Sigmoid colon (tissue), 7 donors: ENCODE results near the gene FBXL13. TPM values are rescaled to one million over a fixed set of nuclear protein-coding genes. Genes with fewer than 3 reads are reported as not detected.
"Not testable (repeated sequence)": the region's sequence is repeated elsewhere in the genome, so short reads cannot be mapped to it uniquely, and the experiment has no call there.

Experiments used
- DNase-seq: peaks from one replicate; pipeline ENCODE4 v3.0.0-alpha.2; 2019
- H3K27ac ChIP-seq, 4 donors: fragments of 200-600 bp; sonication (generic); one replicate each; pipeline ENCODE4 v1.5.1; 2016 to 2019; ENCODE audit warnings: mild to moderate bottlenecking in 1 of 4
- H3K27me3 ChIP-seq, 3 donors: fragments of 200-600 bp; sonication (generic); one replicate each; pipeline ENCODE4 v1.5.1; 2019; ENCODE audit warnings: mild to moderate bottlenecking in 1 of 3
- H3K36me3 ChIP-seq, 4 donors: fragments of 200-600 bp; sonication (generic); one replicate each; pipeline ENCODE4 v1.5.1; 2016 to 2019
- H3K4me1 ChIP-seq, 4 donors: fragments of 200-600 bp; sonication (generic); one replicate each; pipeline ENCODE4 v1.5.1; 2017 to 2019
- H3K4me3 ChIP-seq, 4 donors: fragments of 200-600 bp; sonication (generic); one replicate each; pipeline ENCODE4 v1.5.1; 2017 to 2019; ENCODE audit warnings: mild to moderate bottlenecking in 2 of 4, moderate library complexity in 1 of 4
- H3K9me3 ChIP-seq, 4 donors: fragments of 200-600 bp in 3 of 4; sonication (generic) in 3 of 4; one replicate each; pipeline versions ENCODE4 v1.5.1 to v1.6.1; 2013 to 2019
- EP300 ChIP-seq, 4 donors: sonication (generic); formaldehyde crosslinking; IDR thresholded peaks; one replicate each; pipeline ENCODE4 v1.6.1; 2017; ENCODE audit warnings: antibody characterized with exemption in 4 of 4
- POLR2A ChIP-seq, 2 donors: fragments of 450-650 bp; IDR thresholded peaks; one replicate each; pipeline ENCODE4 v1.6.1; 2016; ENCODE audit warnings: antibody characterized with exemption in 2 of 2, mild to moderate bottlenecking in 2 of 2, moderate library complexity in 2 of 2
- POLR2AphosphoS5 ChIP-seq, 4 donors: sonication (generic); formaldehyde crosslinking; IDR thresholded peaks; one replicate each; pipeline ENCODE4 v1.6.1; 2017; ENCODE audit warnings: antibody characterized with exemption in 4 of 4
- WGBS, 2 donors: extraction: QIAGEN DNeasy Blood & Tissue Kit; methylation state at CpG; one replicate each; pipeline ENCODE4 v1.1.7; 2013; 5-methylcytosine and 5-hydroxymethylcytosine counted together
- intact Hi-C: fragments of 100-400 bp; cut with DNase I; formaldehyde crosslinking; loops from one replicate; pipeline ENCODE4 v1.15.1; 2023
- polyA plus RNA-seq, 3 donors: library from polyadenylated mRNA; stranded (reverse); fragments of 200-250 nt; gene quantifications; one replicate each; pipeline ENCODE4 v1.2.3, GENCODE V29; 2013
- total RNA-seq, 4 donors: library from RNA; depleted of rRNA; stranded (reverse); fragments of >200 nt; gene quantifications; one replicate each; pipeline ENCODE4 v1.1.0, GENCODE V29; 2016
- TF ChIP-seq, protein P1 (sequence below), 4 experiments: fragments of 450-650 bp in 3 of 4; fragments of 200-600 bp in 1 of 4; IDR thresholded peaks; one replicate each; pipeline ENCODE4 v1.5.1; 2016 to 2019; ENCODE audit warnings: antibody characterized with exemption in 4 of 4, mild to moderate bottlenecking in 3 of 4, moderate library complexity in 2 of 4
- donor health status: healthy with polysubstance abuse.
- donor health status: Bipolar disorder and iron deficiency.
- donor health status: healthy.

The FBXL13 gene
- total and polyA plus RNA-seq, 7 donors, result 0.38 to 3.3 (median 2.5) TPM; not detected in 2

DNA sequence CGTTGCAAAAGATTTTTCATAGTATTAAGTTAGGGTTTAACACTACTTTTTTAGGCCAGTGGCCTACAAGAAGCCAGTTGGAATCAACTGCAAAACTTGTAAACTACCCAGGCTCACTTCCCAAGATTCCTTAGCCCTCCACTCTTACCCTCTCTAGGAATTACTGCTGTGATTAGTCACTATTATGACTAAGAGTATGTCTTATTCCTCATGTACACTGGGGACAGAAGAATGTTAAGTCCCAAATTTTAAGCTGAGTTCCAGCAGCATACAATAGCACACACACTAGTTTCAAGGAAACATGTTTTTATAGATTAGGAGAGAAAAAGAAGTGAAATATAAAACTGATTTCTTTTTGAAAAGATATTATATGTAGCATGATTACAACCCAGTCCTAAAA is 42.8 kb downstream of the FBXL13 start:
- no peak for TF ChIP-seq POLR2AphosphoS5 (IDR thresholded peaks at IDR 0.05)
- no peaks in the 10 kb centered on the region for H3K4me1 ChIP-seq
- H3K9me3 ChIP-seq, result no peaks in the 10 kb centered on the region
- 59 to 69% methylated on average over 1 of the region's 1 CpG for WGBS, 2 donors
- intact Hi-C loops, result no loop called here
- no peaks in the 10 kb centered on the region for H3K36me3 ChIP-seq
- no peaks in the 10 kb centered on the region for H3K27me3 ChIP-seq
- no peak overlapping the region for H3K4me3 ChIP-seq
- H3K27ac ChIP-seq, result no peak overlapping the region
- DNase-seq, result no peak

DNA sequence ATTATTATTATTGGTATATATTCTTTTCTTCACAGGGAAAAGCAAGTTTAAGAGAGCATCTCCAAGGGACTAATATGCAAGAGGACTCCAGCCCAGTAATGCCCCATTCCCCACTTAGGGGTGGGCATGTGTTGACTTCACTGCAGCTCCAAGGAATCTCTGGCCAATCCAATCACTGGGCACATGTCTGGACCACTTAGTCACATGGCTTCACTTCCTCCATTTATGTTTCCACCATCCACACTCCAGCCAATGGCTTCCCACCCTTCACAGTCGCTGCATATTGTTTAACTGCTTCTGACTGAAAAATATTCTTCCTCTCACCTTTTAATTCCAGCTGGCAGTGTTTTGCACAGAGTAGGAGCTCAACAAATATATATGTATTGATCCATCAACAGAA is 43.6 kb downstream of the FBXL13 start:
- Histone ChIP-seq H3K9me3 (no peaks in the 10 kb centered on the region), H3K4me3 (no peak overlapping the region), H3K4me1 (no peaks in the 10 kb centered on the region), H3K27ac (no peak overlapping the region), H3K27me3 (no peaks in the 10 kb centered on the region), H3K36me3 (no peaks in the 10 kb centered on the region)
- TF ChIP-seq EP300 (IDR thresholded peaks at IDR 0.05), result no peak
- TF ChIP-seq, protein P1, sequence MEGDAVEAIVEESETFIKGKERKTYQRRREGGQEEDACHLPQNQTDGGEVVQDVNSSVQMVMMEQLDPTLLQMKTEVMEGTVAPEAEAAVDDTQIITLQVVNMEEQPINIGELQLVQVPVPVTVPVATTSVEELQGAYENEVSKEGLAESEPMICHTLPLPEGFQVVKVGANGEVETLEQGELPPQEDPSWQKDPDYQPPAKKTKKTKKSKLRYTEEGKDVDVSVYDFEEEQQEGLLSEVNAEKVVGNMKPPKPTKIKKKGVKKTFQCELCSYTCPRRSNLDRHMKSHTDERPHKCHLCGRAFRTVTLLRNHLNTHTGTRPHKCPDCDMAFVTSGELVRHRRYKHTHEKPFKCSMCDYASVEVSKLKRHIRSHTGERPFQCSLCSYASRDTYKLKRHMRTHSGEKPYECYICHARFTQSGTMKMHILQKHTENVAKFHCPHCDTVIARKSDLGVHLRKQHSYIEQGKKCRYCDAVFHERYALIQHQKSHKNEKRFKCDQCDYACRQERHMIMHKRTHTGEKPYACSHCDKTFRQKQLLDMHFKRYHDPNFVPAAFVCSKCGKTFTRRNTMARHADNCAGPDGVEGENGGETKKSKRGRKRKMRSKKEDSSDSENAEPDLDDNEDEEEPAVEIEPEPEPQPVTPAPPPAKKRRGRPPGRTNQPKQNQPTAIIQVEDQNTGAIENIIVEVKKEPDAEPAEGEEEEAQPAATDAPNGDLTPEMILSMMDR (IDR thresholded peaks at IDR 0.05), result no peak
- no peak for TF ChIP-seq POLR2A (IDR thresholded peaks at IDR 0.05)
- TF ChIP-seq POLR2AphosphoS5 (IDR thresholded peaks at IDR 0.05), result no peak
- 92 to 93% methylated on average over 1 of the region's 1 CpG for WGBS, 2 donors
- DNase-seq, result no peak
- intact Hi-C loops, result no loop called here

DNA sequence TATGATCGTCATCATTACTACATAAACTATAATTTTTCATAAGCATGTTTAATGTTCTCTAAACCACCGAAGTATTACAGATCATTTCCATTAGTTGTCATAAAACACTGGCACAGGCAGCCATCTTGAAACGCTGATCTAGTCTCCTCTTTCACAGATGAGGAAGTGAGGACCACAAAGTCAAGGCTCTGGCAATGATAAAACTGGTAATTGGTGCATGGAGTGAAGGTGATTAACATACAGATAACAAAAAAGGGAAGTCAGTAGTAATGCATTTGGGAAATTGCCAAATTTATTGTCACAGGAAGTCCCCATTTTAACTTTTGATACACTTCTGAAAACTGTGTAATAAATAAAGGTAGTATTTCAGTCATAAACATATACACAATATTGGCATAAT is 49.3 kb downstream of the FBXL13 start:
- no peak for DNase-seq
- Histone ChIP-seq H3K36me3 (no peaks in the 10 kb centered on the region), H3K27me3 (no peaks in the 10 kb centered on the region), H3K9me3 (no peaks in the 10 kb centered on the region), H3K4me1 (no peaks in the 10 kb centered on the region), H3K27ac (no peak overlapping the region), H3K4me3 (no peak overlapping the region)
- 54 to 76% methylated on average over 3 of the region's 3 CpGs for WGBS, 2 donors
- intact Hi-C loops, result no loop called here
- TF ChIP-seq, protein P1 (IDR thresholded peaks at IDR 0.05), result no peak
- TF ChIP-seq POLR2AphosphoS5 (IDR thresholded peaks at IDR 0.05), result no peak
- TF ChIP-seq POLR2A (IDR thresholded peaks at IDR 0.05), result no peak

DNA sequence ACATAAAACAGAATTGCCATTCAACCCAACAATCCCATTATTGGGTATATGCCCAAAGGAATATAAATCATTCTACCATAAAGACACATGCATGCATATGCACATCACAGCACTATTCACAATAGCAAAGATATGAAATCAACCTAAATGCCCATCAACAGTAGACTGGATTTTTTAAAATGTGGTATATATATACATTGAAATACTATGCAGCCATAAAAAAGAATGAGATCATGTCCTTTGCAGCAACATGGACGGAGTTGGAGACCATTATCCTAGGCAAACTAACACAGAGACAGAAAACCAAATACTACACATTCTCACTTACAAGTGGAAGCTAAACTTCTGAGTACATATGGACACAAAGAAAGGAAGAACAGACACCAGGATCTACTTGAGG is 51.0 kb downstream of the FBXL13 start:
- H3K9me3 ChIP-seq, H3K4me3 ChIP-seq, H3K4me1 ChIP-seq, intact Hi-C loops, DNase-seq, H3K27me3 ChIP-seq, H3K36me3 ChIP-seq, H3K27ac ChIP-seq: not testable (repeated sequence)
- WGBS, 2 donors, result 87 to 95% methylated on average over 1 of the region's 1 CpG

DNA sequence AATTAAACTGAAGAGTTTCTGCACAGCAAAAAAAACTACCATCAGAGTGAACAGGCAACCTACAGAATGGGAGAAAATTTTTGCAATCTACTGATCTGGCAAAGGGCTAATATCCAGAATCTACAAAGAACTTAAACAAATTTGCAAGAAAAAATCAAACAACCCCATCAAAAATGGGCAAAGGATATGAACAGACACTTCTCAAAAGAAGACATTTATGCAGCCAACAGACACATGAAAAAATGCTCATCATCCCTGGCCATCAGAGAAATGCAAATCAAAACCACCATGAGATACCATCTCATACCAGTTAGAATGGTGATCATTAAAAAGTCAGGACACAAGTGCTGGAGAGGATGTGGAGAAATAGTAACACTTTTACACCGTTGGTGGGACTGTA is 53.1 kb downstream of the FBXL13 start:
- H3K36me3 ChIP-seq, H3K4me3 ChIP-seq, H3K27me3 ChIP-seq, DNase-seq, H3K9me3 ChIP-seq, H3K27ac ChIP-seq, intact Hi-C loops, H3K4me1 ChIP-seq: not testable (repeated sequence)
- 95 to 98% methylated on average over 1 of the region's 1 CpG for WGBS, 2 donors

DNA sequence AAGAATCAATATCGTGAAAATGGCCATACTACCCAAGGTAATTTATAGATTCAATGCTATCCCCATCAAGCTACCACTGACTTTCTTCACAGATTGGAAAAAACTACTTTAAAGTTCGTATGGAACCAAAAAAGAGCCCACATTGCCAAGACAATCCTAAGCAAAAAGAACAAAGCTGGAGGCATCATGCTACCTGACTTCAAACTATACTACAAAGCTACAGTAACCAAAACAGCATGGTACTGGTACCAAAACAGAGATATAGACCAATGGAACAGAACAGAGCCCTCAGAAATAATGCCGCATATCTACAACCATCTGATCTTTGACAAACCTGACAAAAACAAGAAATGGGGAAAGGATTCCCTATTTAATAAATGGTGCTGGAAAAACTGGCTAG is 53.7 kb downstream of the FBXL13 start:
- H3K36me3 ChIP-seq, intact Hi-C loops, H3K9me3 ChIP-seq, H3K4me1 ChIP-seq, H3K27ac ChIP-seq, H3K4me3 ChIP-seq, H3K27me3 ChIP-seq, DNase-seq: not testable (repeated sequence)
- 89 to 90% methylated on average over 2 of the region's 3 CpGs for WGBS, 2 donors

DNA sequence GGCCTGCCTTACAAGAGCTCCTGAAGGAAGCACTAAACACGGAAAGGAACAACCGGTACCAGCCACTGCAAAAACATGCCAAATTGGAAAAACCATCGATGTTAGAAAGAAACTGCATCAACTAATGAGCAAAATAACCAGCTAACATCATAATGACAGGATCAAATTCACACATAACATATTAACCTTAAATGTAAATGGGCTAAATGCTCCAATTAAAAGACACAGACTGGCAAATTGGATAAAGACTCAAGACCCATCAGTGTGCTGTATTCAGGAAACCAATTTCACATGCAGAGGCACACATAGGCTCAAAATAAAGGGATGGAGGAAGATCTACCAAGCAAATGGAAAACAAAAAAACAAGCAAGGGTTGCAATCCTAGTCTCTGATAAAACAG is 56.3 kb downstream of the FBXL13 start:
- H3K27ac ChIP-seq, DNase-seq, intact Hi-C loops, H3K4me3 ChIP-seq, H3K27me3 ChIP-seq, H3K4me1 ChIP-seq, H3K36me3 ChIP-seq, H3K9me3 ChIP-seq: not testable (repeated sequence)
- WGBS, 2 donors, result 95 to 96% methylated on average over 3 of the region's 3 CpGs

DNA sequence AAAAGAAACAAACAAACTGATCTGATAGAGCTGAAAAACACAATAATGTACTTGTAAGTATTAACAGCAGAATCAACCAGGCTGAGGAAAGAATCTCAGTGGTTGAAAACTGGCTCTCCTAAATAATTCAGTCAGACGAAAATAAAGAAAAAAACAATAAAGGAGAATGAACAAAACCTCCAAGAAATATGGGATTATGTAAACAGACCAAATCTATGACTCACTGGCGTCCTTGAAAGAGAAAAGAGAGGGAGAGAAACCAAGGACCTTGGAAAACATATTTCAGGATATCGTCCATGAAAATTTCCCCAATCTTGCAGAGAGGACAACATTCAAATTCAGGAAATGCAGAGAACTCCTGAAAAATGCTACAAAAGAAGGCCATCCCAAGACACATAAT is 62.9 kb downstream of the FBXL13 start:
- Histone ChIP-seq H3K27ac (no peak overlapping the region), H3K36me3 (no peaks in the 10 kb centered on the region), H3K27me3 (no peaks in the 10 kb centered on the region), H3K4me3 (no peak overlapping the region), H3K9me3 (peaks cover 0 to 4% (median 0%) of the 10 kb centered on the region in 4 donors), H3K4me1 (no peaks in the 10 kb centered on the region)
- intact Hi-C loops, result no loop called here
- DNase-seq, result no peak
- WGBS, 2 donors, result 77 to 81% methylated on average over 3 of the region's 3 CpGs
- TF ChIP-seq POLR2AphosphoS5 (IDR thresholded peaks at IDR 0.05) (no peak), POLR2A (IDR thresholded peaks at IDR 0.05) (no peak)
